ACC112 (cell line): ENCODE results near the gene COL18A1.

Experiments
- H2AFZ ChIP-seq: fragments of 200-600 bp; sonication (generic); one replicate; pipeline ENCODE4 v1.6.0; 2017; ENCODE audit warnings: antibody characterized with exemption, low read length; ENCODE audit not compliant: unreplicated experiment
- H3K27ac ChIP-seq: fragments of 200-600 bp; sonication (generic); 2 replicates; pipeline ENCODE4 v1.5.1; 2014; ENCODE audit warnings: low read depth, mild to moderate bottlenecking, antibody characterized with exemption, low read length, moderate library complexity
- H3K27me3 ChIP-seq: fragments of 200-600 bp; sonication (generic); 2 replicates; pipeline ENCODE4 v1.6.1; 2014; ENCODE audit warnings: mild to moderate bottlenecking, antibody characterized with exemption, low read length, moderate library complexity, mixed read lengths; ENCODE audit not compliant: insufficient read depth
- H3K36me3 ChIP-seq: fragments of 200-600 bp; sonication (generic); 2 replicates; pipeline ENCODE4 v1.6.1; 2016; ENCODE audit warnings: mild to moderate bottlenecking, antibody characterized with exemption, low read length, moderate library complexity, mixed read lengths; ENCODE audit not compliant: insufficient read depth
- H3K4me1 ChIP-seq: fragments of 200-600 bp; sonication (generic); one replicate; pipeline ENCODE4 v1.6.1; 2016; ENCODE audit warnings: low read length, mixed read lengths; ENCODE audit not compliant: insufficient read depth, unreplicated experiment, control insufficient read depth
- H3K4me3 ChIP-seq: fragments of 200-600 bp; sonication (generic); 2 replicates; pipeline ENCODE4 v1.5.1; 2014; ENCODE audit warnings: mild to moderate bottlenecking, low read depth, low read length
- H3K79me2 ChIP-seq: fragments of 200-600 bp; sonication (generic); one replicate; pipeline ENCODE4 v1.6.0; 2016; ENCODE audit warnings: low read length; ENCODE audit not compliant: control insufficient read depth, unreplicated experiment, insufficient read depth

COL18A1 gene

DNA sequence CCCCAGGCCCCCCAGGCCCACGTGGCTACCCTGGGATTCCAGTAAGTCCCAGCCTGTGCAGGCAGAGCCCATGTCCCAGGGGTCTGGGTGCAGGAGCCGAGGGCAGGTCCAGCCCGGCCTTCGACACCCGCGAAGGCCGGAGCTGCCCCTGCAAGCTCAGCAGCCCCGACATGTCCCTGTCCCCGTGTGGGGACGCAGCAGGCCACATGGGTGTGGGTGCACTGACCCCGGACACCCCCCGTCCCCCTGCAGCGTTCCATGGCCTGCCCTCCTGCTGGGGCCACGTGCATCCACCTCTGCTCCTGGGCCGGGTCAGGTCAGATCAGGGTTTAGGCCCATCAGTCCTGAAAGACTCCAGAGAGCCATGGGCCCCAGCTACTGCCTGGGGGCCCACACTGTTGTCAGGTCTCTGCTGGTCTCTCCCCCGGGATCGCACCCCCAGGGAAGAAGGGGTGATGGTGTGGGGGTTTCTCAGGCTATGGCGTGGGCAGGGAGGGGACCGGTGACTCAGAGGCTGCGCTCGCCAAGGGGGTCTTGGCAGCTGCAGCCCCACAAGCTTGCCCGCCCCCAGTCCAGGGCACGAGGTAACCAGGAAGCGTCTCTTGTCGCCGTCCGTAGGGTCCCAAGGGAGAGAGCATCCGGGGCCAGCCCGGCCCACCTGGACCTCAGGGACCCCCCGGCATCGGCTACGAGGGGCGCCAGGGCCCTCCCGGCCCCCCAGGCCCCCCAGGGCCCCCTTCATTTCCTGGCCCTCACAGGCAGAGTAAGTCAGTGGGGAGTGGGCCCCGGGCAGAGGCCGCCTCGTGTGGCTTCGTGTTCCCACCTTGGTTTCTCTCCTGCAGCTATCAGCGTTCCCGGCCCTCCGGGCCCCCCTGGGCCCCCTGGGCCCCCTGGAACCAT lies 99.8 kb downstream of the COL18A1 start:
- H3K79me2 ChIP-seq: no peaks in the 10 kb centered on the region
- no peaks in the 10 kb centered on the region for H3K36me3 ChIP-seq
- H3K27me3 ChIP-seq: no peaks in the 10 kb centered on the region
- no peak overlapping the region for H3K27ac ChIP-seq
- no peak overlapping the region for H3K4me3 ChIP-seq
- H3K4me1 ChIP-seq: no peaks in the 10 kb centered on the region
- no peak overlapping the region for H2AFZ ChIP-seq

DNA sequence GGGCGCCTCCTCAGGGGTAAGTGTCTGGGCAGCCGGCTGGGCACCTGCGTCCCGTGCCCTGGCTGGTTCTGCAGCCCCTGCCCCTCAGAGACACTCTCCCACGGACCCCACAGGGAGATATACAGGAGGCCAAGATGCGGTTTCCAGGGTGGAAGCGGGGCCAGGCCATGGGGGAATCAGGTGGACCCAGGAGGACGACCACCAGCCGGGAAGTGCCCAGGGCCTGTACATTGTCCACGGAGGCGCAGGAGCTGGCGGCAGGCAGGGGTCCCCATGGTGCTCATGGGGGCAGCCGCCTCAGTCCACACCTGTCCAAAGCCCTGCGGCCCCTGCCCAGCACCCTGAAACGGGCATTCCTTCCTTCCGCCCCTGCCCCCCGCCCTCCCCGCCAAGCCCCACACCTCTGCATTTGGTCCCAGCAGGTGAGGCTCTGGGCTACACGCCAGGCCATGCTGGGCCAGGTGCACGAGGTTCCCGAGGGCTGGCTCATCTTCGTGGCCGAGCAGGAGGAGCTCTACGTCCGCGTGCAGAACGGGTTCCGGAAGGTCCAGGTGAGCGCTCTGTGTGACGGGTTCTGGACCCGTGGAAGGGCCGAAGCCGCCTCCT lies 100.6 kb downstream of the COL18A1 start:
- H3K27me3 ChIP-seq: no peaks in the 10 kb centered on the region
- no peaks in the 10 kb centered on the region for H3K36me3 ChIP-seq
- no peak overlapping the region for H2AFZ ChIP-seq
- H3K27ac ChIP-seq: no peak overlapping the region
- no peaks in the 10 kb centered on the region for H3K79me2 ChIP-seq
- no peaks in the 10 kb centered on the region for H3K4me1 ChIP-seq
- H3K4me3 ChIP-seq: no peak overlapping the region

DNA sequence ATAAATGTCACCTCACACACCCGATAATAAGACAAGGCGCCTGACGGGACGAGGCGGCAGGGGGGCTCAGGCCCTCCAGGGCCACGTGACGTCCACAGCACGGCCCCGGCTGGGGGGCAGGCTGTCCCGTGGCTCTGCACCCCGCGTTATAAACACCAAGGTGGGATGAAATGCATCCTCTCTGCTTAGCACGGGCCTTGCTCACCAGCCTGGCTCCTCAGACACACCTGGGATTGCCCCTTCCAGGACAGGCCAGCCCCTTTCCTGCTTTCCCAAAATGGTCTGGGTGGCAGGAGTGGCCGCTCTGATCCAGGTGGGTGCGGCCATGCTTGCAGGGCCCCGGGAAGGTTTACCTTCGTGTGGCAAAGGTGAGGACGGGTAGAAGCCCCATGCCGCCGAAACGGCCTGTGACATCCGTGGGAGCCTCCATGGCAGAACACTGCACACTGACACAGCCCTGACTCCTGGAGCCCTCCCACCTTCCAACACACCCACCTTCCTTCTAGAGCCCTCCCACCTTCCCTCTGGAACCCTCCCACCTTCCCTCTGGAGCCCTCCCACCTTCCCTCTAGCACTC lies 101.4 kb downstream of the COL18A1 start:
- Histone ChIP-seq H3K36me3 (no peaks in the 10 kb centered on the region), H2AFZ (no peak overlapping the region), H3K4me1 (no peaks in the 10 kb centered on the region), H3K79me2 (no peaks in the 10 kb centered on the region), H3K27ac (no peak overlapping the region), H3K27me3 (no peaks in the 10 kb centered on the region), H3K4me3 (no peak overlapping the region)

DNA sequence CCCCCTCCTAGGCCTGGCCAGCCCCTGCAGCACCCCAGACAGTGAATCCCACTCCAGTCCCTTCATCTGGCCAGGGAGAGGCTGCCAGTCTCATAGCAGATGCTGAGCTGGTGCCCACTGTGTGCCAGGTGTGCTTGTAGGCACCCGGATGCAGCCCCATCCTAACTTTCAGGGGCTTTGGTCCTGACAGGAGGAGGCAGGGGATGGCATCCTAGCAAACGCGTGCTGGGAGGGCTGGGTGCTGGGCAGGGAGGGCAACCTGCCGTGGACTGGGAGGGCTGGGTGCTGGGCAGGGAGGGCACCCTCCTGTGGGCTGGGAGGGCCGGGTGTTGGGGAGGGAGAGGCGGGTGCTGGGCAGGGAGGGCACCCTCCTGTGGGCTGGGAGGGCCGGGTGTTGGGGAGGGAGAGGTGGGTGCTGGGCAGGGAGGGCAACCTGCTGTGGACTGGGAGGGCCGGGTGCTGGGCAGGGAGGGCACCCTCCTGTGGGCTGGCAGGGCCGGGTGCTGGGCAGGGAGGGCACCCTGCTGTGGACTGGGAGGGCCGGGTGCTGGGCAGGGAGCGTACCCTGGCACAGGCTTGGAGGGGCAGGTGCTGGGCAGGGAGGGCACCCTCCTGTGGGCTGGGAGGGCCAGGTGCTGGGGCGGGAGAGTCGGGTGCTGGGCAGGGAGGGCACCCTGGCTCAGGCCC lies 102.0 kb downstream of the COL18A1 start:
- H3K4me1 ChIP-seq: no peaks in the 10 kb centered on the region
- H3K27ac ChIP-seq: no peak overlapping the region
- no peaks in the 10 kb centered on the region for H3K79me2 ChIP-seq
- no peaks in the 10 kb centered on the region for H3K36me3 ChIP-seq
- no peaks in the 10 kb centered on the region for H3K27me3 ChIP-seq
- no peak overlapping the region for H2AFZ ChIP-seq
- H3K4me3 ChIP-seq: no peak overlapping the region

DNA sequence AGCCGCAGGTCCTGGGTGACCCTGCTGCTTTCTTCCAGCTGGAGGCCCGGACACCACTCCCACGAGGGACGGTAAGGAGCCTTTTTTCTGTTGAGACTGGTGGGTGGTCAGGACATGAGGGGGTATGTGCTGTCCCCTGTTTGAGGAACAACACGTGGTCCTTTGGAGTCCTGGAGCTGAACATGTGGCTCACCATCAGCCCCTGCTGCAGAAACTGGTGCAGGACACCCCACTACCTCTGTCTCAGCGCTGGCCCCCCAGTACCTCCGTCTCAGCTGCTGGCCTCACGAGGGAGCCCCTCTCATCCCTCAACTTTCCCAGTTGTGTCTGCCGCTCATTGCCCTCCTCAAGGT lies 102.5 kb downstream of the COL18A1 start:
- no peaks in the 10 kb centered on the region for H3K4me1 ChIP-seq
- H3K4me3 ChIP-seq: no peak overlapping the region
- no peaks in the 10 kb centered on the region for H3K27me3 ChIP-seq
- H2AFZ ChIP-seq: no peak overlapping the region
- H3K36me3 ChIP-seq: no peaks in the 10 kb centered on the region
- H3K79me2 ChIP-seq: no peaks in the 10 kb centered on the region
- H3K27ac ChIP-seq: no peak overlapping the region

DNA sequence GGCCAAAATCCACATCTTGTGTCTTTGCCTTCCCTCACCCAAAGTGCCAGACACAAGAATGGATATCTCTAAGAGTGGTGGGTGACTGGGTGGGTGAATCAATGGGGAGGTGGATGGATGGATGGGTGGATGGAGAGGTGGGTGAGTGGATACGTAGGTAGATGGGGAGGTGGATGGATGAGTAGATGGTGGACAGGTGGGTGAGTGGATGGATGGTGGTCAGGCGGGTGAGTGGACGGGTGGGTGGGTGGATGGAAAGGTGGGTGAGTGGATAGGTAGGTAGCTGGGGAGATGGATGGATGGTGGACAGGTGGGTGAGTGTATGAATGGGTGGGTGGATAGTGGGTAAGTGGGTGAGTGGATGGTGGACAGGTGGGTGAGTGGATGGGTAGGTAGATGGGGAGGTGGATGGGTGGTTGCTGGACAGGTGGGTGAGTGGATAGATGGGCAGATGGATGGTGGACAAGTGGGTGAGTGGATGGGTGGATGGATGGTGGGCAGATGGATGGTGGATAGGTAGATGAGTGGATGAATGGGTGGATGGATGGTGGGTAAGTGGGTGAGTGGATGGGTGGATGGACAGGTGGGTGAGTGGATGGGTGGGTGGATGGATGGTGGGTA lies 103.0 kb downstream of the COL18A1 start:
- no peak overlapping the region for H2AFZ ChIP-seq
- no peaks in the 10 kb centered on the region for H3K36me3 ChIP-seq
- no peaks in the 10 kb centered on the region for H3K27me3 ChIP-seq
- no peaks in the 10 kb centered on the region for H3K79me2 ChIP-seq
- H3K4me3 ChIP-seq: no peak overlapping the region
- H3K4me1 ChIP-seq: no peaks in the 10 kb centered on the region
- H3K27ac ChIP-seq: no peak overlapping the region

DNA sequence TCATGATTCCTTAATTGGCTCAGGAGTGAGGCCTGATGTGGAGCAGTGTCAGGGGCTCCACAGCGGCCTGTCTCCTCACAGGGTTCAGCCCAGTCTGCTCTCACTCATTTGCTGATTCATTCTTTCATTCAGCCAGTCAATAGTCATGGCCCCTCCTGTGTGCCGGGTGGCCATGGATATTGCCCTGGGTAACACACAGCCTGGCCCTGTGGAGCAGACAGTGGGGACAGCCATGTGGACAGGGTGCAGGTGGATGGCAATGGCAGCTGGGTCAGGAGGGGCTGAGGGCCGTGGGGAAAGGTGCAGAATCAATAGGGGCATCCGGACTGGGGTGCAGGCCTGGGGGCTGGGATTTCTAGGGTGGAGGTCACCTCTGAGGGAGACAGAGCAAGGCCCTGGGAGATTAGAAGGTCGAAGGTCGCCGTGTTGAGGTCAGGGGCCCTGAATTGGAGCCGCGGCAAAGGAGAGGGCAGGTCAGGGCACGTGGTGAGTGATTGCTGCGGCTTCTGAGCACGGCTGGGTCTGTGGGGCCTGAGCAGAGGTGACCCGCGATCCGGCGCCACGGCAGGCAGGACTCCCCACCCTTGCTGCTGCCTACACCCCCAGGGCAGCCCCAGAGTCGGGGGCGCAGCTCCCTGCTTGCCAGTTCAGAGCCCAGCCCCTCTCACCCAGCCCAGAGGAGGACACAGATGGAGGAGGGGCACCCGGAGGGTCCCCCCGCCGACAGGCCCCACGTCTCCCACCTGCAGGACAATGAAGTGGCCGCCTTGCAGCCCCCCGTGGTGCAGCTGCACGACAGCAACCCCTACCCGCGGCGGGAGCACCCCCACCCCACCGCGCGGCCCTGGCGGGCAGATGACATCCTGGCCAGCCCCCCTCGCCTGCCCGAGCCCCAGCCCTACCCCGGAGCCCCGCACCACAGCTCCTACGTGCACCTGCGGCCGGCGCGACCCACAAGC lies 103.9 kb downstream of the COL18A1 start:
- H3K4me1 ChIP-seq: no peaks in the 10 kb centered on the region
- H2AFZ ChIP-seq: no peak overlapping the region
- no peaks in the 10 kb centered on the region for H3K27me3 ChIP-seq
- H3K27ac ChIP-seq: no peak overlapping the region
- no peaks in the 10 kb centered on the region for H3K36me3 ChIP-seq
- no peak overlapping the region for H3K4me3 ChIP-seq
- no peaks in the 10 kb centered on the region for H3K79me2 ChIP-seq

DNA sequence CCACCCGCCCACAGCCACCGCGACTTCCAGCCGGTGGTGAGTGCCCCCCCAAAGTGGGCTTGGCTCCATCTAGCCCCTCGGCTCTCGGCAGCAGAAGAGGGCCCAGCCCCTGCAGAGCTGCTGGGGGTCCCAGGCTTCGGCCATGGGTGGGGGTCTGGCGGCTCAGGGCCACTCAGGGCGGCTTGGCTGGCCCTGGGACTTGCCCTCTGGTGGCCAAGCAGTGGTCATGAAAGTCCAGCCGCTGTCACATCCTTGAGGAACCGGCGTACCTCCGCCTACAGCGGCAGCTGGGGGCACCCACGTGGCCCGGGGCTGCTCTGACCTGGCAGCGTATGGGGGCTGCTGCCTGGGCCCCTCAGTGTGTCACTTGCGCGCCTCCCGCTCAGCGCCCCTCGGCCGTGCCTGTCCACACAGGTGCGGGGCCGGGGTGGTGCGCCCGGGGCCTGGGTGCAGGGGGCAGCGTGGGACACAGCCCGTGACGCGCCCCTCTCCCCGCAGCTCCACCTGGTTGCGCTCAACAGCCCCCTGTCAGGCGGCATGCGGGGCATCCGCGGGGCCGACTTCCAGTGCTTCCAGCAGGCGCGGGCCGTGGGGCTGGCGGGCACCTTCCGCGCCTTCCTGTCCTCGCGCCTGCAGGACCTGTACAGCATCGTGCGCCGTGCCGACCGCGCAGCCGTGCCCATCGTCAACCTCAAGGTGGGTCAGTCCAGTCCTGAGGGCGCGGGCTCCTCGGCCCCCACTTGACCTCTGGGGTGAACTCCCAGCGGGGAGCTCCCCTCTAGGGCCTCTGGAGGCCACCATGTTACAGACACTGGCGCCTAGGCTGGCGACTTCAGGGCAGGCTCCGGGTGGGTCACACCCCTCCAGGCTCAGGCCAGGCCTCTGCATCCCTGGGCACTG lies 104.9 kb downstream of the COL18A1 start:
- H3K36me3 ChIP-seq: no peaks in the 10 kb centered on the region
- no peak overlapping the region for H3K4me3 ChIP-seq
- no peak overlapping the region for H2AFZ ChIP-seq
- no peaks in the 10 kb centered on the region for H3K79me2 ChIP-seq
- H3K4me1 ChIP-seq: no peaks in the 10 kb centered on the region
- no peak overlapping the region for H3K27ac ChIP-seq
- no peaks in the 10 kb centered on the region for H3K27me3 ChIP-seq

DNA sequence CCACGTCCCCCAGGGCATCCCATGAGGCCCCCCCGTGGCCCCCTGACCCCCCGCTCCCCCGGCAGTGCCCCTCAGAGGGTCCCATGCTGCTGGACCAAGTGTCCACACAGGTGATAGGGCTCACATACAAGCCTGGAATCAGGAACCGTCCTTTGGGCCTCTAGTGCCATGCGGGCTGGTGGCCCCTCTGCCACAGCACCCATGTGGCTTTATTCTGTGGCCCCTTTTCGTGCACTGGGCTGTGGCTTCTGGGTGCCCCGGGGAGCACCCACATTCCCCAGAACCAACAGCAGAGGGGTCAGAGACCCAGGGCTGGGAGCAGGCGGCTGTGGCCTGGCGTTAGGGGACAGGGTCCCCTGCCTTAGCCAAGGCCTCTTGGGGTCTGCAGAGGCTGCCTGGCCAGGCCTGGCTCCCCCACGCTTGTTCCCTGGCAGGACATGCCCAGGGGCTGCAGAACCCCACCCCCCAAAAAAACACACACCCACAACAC lies 105.5 kb downstream of the COL18A1 start:
- Histone ChIP-seq H3K79me2 (no peaks in the 10 kb centered on the region), H3K27me3 (no peaks in the 10 kb centered on the region), H3K27ac (no peak overlapping the region), H3K4me1 (no peaks in the 10 kb centered on the region), H2AFZ (no peak overlapping the region), H3K4me3 (no peak overlapping the region), H3K36me3 (no peaks in the 10 kb centered on the region)
